Vagina (tissue), 2 donors: ENCODE results near the gene EPN1. TPM values are rescaled to one million over a fixed set of nuclear protein-coding genes. Genes with fewer than 3 reads are reported as not detected.
A peak's percentile ranks its signal among the peaks of the same experiment; 100 is the strongest.

ENCODE experiments used
- DNase-seq, 2 donors: peaks; one replicate each; pipeline ENCODE4 v3.0.0-alpha.2; 2017; ENCODE audit errors: extremely low spot score in 2 of 2
- H3K27ac ChIP-seq: fragments of 200-600 bp; sonication (generic); one replicate; pipeline ENCODE4 v1.5.1; 2019
- H3K27me3 ChIP-seq: fragments of 200-600 bp; sonication (generic); one replicate; pipeline ENCODE4 v1.5.1; 2019
- H3K36me3 ChIP-seq, 2 donors: fragments of 200-600 bp; sonication (generic); one replicate each; pipeline ENCODE4 v1.5.1; 2017 to 2019
- H3K4me1 ChIP-seq: fragments of 200-600 bp; sonication (generic); one replicate; pipeline ENCODE4 v1.5.1; 2019
- H3K4me3 ChIP-seq, 2 donors: fragments of 200-600 bp; sonication (generic); 1 replicate in 1 of 2; 2 replicates in 1 of 2; pipeline ENCODE4 v1.5.1; 2016 to 2019
- H3K9me3 ChIP-seq: fragments of 200-600 bp; sonication (generic); one replicate; pipeline ENCODE4 v1.5.1; 2019
- POLR2A ChIP-seq, 2 donors: fragments of 450-650 bp; IDR thresholded peaks; one replicate each; pipeline ENCODE4 v1.6.1; 2017; ENCODE audit warnings: antibody characterized with exemption in 2 of 2, mild to moderate bottlenecking in 2 of 2, moderate library complexity in 2 of 2
- POLR2AphosphoS5 ChIP-seq, 2 donors: sonication (generic); formaldehyde crosslinking; IDR thresholded peaks; one replicate each; pipeline ENCODE4 v1.9.0; 2017; ENCODE audit warnings: antibody characterized with exemption in 2 of 2, mild to moderate bottlenecking in 2 of 2, low read depth in 1 of 2; ENCODE audit not compliant: insufficient read depth in 1 of 2
- intact Hi-C: fragments of 100-400 bp; cut with DNase I; formaldehyde crosslinking; loops from one replicate; pipeline ENCODE4 v1.15.1; 2023
- total RNA-seq: library from RNA; depleted of rRNA; stranded (reverse); fragments of >200 nt; gene quantifications from one replicate; pipeline ENCODE4 v1.2.3, GENCODE V29; 2016
- TF ChIP-seq, protein P1 (sequence below), 3 experiments: fragments of 450-650 bp in 2 of 3; fragments of 200-600 bp in 1 of 3; sonication (generic) in 1 of 3; IDR thresholded peaks; one replicate each; pipeline ENCODE4 v1.5.1; 2017 to 2019; ENCODE audit warnings: antibody characterized with exemption in 3 of 3, mild to moderate bottlenecking in 2 of 3, moderate library complexity in 2 of 3

Gene EPN1
- total RNA-seq, 1 donor from 2014 or later: 43.7 TPM

DNA sequence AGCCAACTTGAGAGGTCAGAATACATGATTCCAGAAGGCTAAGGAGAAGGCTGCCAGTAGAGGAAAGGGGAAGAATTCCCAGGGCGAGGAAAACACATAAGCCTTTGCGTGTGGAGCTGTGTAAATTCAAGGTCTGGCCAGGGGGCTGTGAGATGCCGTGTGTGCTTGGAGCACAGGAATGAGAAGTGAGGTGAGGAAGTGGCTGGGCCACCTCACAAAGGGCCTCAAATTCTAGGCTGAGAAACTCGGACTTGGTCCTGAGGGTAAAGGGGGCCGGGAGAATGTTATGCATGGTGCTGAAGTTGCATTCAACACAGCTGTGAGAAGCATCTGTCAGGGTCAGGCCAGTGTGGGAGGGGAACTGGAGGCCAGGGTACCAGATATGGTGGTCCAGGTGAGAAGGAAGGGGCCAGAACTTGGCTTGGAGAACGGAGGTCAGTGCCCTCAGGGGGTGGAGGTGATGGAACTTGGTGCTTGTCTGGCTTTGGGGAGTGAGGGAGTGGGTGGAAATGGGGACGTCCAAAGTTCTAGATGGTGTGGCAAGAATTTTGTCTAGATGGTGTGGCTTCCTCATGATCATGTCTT, 39.1 kb upstream of the EPN1 start:
- Histone ChIP-seq H3K9me3 (no peaks in the 10 kb centered on the region), H3K4me1 (peaks cover 53% of the 10 kb centered on the region), H3K27me3 (no peaks in the 10 kb centered on the region), H3K36me3 (no peaks in the 10 kb centered on the region), H3K4me3 (peak overlapping the region; percentile 91 to 99), H3K27ac (peak overlapping the region; percentile 98)
- intact Hi-C loops: no loop called here
- TF ChIP-seq POLR2A (IDR thresholded peaks at IDR 0.05) (no peak), POLR2AphosphoS5 (IDR thresholded peaks at IDR 0.05; ENCODE audit: insufficient read depth in 1 of 2, low read depth in 1 of 2) (no peak)
- TF ChIP-seq, protein P1, sequence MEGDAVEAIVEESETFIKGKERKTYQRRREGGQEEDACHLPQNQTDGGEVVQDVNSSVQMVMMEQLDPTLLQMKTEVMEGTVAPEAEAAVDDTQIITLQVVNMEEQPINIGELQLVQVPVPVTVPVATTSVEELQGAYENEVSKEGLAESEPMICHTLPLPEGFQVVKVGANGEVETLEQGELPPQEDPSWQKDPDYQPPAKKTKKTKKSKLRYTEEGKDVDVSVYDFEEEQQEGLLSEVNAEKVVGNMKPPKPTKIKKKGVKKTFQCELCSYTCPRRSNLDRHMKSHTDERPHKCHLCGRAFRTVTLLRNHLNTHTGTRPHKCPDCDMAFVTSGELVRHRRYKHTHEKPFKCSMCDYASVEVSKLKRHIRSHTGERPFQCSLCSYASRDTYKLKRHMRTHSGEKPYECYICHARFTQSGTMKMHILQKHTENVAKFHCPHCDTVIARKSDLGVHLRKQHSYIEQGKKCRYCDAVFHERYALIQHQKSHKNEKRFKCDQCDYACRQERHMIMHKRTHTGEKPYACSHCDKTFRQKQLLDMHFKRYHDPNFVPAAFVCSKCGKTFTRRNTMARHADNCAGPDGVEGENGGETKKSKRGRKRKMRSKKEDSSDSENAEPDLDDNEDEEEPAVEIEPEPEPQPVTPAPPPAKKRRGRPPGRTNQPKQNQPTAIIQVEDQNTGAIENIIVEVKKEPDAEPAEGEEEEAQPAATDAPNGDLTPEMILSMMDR (IDR thresholded peaks at IDR 0.05): no peak
- no peak for DNase-seq

DNA sequence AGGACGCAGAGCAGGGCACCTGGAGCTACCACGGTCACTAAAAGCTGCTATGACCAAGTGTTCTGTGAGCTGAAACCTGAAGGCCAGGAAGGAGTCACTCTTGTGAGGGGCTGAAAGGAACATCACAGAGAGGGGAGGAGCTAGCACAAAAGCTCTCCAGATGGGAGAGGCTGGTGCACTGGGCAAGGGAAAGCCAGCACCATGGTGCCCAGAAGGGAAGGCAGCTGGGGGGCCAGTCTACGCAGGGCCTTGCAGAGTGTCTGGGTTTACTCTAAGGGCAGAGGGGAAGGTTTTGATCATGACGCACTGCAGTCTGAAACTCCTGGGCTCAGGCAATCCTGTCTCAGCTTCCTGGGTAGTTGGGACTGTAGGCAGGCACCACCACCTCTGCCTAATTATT, 38.3 kb upstream of the EPN1 start:
- Histone ChIP-seq H3K4me1 (peaks cover 57% of the 10 kb centered on the region), H3K27ac (no peak overlapping the region), H3K9me3 (no peaks in the 10 kb centered on the region), H3K36me3 (no peaks in the 10 kb centered on the region), H3K27me3 (no peaks in the 10 kb centered on the region), H3K4me3 (no peak overlapping the region)
- intact Hi-C loops: no loop called here
- no peak for TF ChIP-seq POLR2A (IDR thresholded peaks at IDR 0.05)
- TF ChIP-seq POLR2AphosphoS5 (IDR thresholded peaks at IDR 0.05; ENCODE audit: insufficient read depth in 1 of 2, low read depth in 1 of 2): no peak
- TF ChIP-seq, protein P1 (IDR thresholded peaks at IDR 0.05): no peak
- no peak for DNase-seq

DNA sequence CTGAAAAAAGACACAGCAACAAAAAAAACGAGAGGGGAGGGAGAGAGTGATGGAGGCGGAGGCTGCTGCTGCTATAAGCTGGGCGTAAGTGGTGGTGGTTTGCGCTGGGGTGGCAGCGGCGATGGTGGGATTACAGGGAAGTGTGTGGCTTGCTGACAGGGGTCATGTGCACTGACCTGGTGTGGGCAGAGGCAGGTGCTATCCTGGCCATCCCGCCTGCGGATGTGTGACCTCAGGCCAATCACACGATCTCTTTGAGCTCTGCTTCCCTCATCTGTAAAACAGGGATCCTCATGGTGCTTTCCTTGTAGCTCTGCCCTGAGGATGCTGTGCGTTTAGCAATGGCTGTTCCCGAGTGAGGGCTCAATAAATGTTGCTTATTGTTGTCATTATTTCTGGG, 37.5 kb upstream of the EPN1 start:
- no peak for DNase-seq
- intact Hi-C loops: no loop called here
- H3K4me1 ChIP-seq: peaks cover 65% of the 10 kb centered on the region

DNA sequence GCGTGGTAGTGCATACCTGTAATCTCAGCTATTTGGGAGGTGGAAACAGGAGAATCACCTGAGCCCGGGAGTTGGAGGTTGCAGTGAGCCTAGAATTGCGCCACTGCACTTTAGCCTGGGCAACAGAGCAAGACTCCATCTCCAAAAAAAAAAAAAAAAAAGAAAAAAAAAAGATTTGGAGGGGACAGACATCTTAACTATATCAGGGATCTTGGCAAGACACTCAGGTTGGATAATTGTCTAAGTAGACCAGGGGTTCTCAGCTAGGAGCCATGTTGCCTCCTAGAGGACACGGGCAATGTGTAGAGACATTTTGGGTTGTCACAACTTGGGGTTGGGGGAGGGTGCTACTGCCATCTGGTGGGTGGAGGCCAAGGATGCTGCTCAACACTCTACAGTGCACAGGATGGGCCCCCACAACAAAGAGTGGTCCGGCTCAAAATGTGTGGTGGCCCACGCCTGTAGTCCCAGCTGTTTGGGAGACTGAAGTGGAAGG, 36.1 kb upstream of the EPN1 start:
- Histone ChIP-seq H3K4me3 (no peak overlapping the region), H3K36me3 (no peaks in the 10 kb centered on the region), H3K9me3 (no peaks in the 10 kb centered on the region), H3K4me1 (peaks cover 74% of the 10 kb centered on the region), H3K27me3 (no peaks in the 10 kb centered on the region), H3K27ac (no peak overlapping the region)
- intact Hi-C loops: no loop called here
- DNase-seq: no peak
- no peak for TF ChIP-seq POLR2A (IDR thresholded peaks at IDR 0.05)
- TF ChIP-seq, protein P1 (IDR thresholded peaks at IDR 0.05): no peak
- no peak for TF ChIP-seq POLR2AphosphoS5 (IDR thresholded peaks at IDR 0.05; ENCODE audit: insufficient read depth in 1 of 2, low read depth in 1 of 2)

More for the DNA sequence above, 37.5 kb upstream of the EPN1 start:
- Histone ChIP-seq H3K36me3 (no peaks in the 10 kb centered on the region), H3K4me3 (no peak overlapping the region), H3K9me3 (no peaks in the 10 kb centered on the region), H3K27me3 (no peaks in the 10 kb centered on the region), H3K27ac (no peak overlapping the region)
- no peak for TF ChIP-seq POLR2A (IDR thresholded peaks at IDR 0.05)
- TF ChIP-seq POLR2AphosphoS5 (IDR thresholded peaks at IDR 0.05; ENCODE audit: insufficient read depth in 1 of 2, low read depth in 1 of 2): no peak
- TF ChIP-seq, protein P1 (IDR thresholded peaks at IDR 0.05): no peak

DNA sequence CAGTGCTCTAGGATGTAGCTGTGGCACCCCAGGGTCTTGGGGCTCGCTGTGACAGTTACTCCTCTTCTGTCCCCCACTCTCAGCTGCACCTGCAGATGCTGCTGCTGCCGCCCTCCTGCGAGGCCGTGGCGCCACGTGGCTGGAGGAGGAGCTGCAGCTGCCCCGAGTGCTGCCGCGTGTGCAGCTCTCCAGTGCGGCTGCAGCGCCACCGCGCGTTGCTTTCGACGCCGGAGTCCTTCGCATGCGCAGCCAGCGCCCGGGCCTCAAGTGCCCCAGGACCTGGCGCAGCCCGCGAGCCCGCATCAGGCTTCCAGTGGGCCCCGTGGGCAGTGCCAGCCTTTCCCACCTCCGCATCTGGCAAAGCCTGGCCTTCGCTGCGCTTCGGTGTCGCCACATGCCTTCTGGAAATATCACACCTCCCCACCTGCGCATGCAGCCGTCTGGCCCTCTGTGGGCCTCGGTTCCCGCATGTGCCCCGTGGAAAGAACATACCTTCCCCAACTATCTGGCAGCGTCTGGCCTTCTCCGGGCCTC, 34.9 kb upstream of the EPN1 start:
- H3K27ac ChIP-seq: peak overlapping the region; percentile 97
- peaks cover 0 to 3% of the 10 kb centered on the region in 2 donors for H3K36me3 ChIP-seq
- H3K4me1 ChIP-seq: peaks cover 80% of the 10 kb centered on the region
- no peaks in the 10 kb centered on the region for H3K9me3 ChIP-seq
- intact Hi-C loops: no loop called here
- TF ChIP-seq POLR2A (IDR thresholded peaks at IDR 0.05): no peak
- TF ChIP-seq POLR2AphosphoS5 (IDR thresholded peaks at IDR 0.05; ENCODE audit: insufficient read depth in 1 of 2, low read depth in 1 of 2): peak in 1 of 2 donors; percentile 73
- TF ChIP-seq, protein P1 (IDR thresholded peaks at IDR 0.05): peak in 1 of 3 experiments; percentile 16
- peak overlapping the region; percentile 57 to 83 for H3K4me3 ChIP-seq
- no peaks in the 10 kb centered on the region for H3K27me3 ChIP-seq
- no peak for DNase-seq
